NB4 (cell line): Measurements from ENCODE around the gene GRPEL1.

ENCODE experiments used
- DNase-seq: peaks from one replicate; pipeline ENCODE4 v3.0.0; 2010; ENCODE audit warnings: low read depth
- H3K4me3 ChIP-seq: one replicate; pipeline ENCODE4 v1.5.1; 2011; ENCODE audit warnings: mild to moderate bottlenecking, low read depth, low read length, moderate library complexity
- CTCF ChIP-seq: IDR thresholded peaks from one replicate; pipeline ENCODE4 v1.5.1; 2012; ENCODE audit warnings: low read depth, low read length
- MAX ChIP-seq: IDR thresholded peaks from 2 replicates; pipeline ENCODE4 v1.6.1; 2011; ENCODE audit warnings: low read depth, low read length
- MYC ChIP-seq: IDR thresholded peaks from 2 replicates; pipeline ENCODE4 v1.6.1; 2011; ENCODE audit warnings: low read depth, low read length
- POLR2A ChIP-seq: IDR thresholded peaks from 2 replicates; pipeline ENCODE4 v1.6.1; 2011; ENCODE audit warnings: mild to moderate bottlenecking; ENCODE audit not compliant: insufficient read length; ENCODE audit errors: extremely low read depth

Gene GRPEL1

GRCh38 chr4:7067452-7068278, at the start of gene GRPEL1:
Gene GRPEL1, minus strand, starts transcription at chr4:7068064. Its CDS starts 32 bp downstream, at chr4:7068032.
- peak; percentile 100 for DNase-seq
- peak; percentile 84 for TF ChIP-seq MAX
- no peak for TF ChIP-seq CTCF
- TF ChIP-seq MYC: peak; percentile 78; the same call in 1 of the 2 replicates
- TF ChIP-seq POLR2A: peak; percentile 96
- H3K4me3 ChIP-seq: peak within 1 kb of the TSS; percentile 79

DNA sequence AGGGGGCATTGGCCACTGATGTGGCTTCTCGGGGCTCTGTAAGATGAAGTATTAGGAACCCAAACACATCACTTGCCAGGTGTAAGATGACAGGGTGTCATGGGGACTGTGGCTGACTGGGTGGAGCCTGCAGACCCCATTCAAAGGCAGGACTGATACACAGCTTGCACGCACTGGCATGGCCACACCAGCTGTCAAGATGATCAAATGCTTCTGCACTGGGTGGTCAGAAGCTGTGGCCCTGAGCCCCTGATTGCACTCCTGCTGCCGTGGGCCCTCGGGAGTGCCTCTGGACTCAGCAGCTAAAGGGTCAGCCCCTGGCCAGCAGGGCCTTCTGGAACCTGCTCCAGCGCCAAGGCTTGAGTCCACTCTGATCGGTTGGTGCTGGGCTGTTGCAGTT, 48.8 kb upstream of the GRPEL1 start:
- H3K4me3 ChIP-seq: no peak overlapping the region
- no peak for TF ChIP-seq MAX
- no peak for TF ChIP-seq MYC
- TF ChIP-seq CTCF: no peak
- TF ChIP-seq POLR2A: no peak
- no peak for DNase-seq

DNA sequence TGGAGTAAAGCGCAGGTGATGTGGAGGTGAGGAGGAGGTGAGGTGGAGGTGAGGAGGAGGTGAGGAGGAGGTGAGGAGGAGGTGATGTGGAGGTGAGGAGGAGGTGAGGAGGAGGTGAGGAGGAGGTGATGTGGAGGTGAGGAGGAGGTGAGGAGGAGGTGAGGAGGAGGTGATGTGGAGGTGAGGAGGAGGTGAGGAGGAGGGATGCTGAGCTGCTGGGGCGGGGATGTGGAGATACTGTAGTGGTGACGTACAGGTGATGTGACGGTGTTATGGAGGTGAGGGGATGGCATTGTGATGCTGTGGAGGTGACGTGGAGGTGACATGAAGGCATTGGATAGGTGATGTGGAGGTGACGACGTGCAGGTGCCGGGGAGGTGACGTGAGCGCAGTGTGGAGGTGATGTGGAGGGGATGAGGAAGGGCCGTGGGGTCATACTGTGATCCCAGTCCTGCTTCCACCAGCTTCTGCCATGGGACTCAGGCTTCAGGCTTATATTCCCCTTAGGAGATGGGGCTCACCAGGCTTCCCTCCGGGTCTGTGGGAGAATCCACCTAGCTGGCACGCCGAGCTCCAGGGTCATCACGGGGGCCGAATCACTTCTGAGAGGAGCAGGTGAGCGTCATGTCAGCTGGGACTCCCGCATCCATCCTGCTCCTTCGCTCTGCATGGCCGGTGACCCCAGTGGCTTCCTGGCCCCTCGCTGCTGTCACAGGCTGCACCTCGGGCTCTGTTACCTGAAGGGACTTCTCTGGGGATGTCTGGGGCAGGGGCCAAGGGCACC, 47.9 kb upstream of the GRPEL1 start:
- H3K4me3 ChIP-seq: no peak overlapping the region

DNA sequence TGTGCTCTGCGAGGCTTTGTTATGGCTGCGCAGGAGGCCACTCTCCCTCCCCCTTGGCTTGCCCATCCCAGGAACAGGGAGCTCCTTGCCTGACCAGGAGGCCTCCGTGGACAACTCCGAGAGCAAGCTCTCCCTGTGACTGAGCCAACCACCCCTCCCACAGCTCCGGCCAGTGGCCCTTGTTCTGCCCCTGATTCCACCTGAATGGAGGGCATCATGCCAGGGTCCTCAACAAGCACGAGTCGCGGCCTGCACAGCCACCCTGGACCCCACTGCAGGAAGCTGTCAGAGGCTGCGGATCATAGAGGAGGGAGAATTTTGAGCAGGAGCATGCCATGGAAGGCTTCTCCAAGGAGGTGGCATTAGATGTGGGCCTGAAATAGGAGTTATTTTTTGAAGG, 44.8 kb upstream of the GRPEL1 start:
- no peak overlapping the region for H3K4me3 ChIP-seq
- no peak for DNase-seq
- TF ChIP-seq POLR2A: no peak
- no peak for TF ChIP-seq MYC
- TF ChIP-seq MAX: no peak
- TF ChIP-seq CTCF: no peak

More for the DNA sequence above, 47.9 kb upstream of the GRPEL1 start:
- DNase-seq: no peak
- TF ChIP-seq POLR2A (no peak), MYC (no peak), MAX (no peak), CTCF (no peak)

- no peak for DNase-seq
- TF ChIP-seq CTCF: no peak
- TF ChIP-seq MAX: no peak
- no peak for TF ChIP-seq MYC
- TF ChIP-seq POLR2A: no peak
- no peak overlapping the region for H3K4me3 ChIP-seq
Observed at GRCh38 chr4:7111441-7111840, 43.6 kb upstream of the GRPEL1 start.
